ENCODE measurements around the gene KCNJ5.
A peak's percentile ranks its signal among the peaks of the same experiment; 100 is the strongest.

The KCNJ5 gene

GRCh38 chr11:128890543-128891368, at the start of gene KCNJ5:
Gene KCNJ5 (plus strand): TSS chr11:128891356. CDS start chr11:128911274, 19,918 bp downstream.
- Mint-ChIP-seq H3K4me1 (peaks cover 13% of the 10 kb centered on the region), H3K27me3 (peaks cover 36% of the 10 kb centered on the region), H3K36me3 (no peaks in the 10 kb centered on the region), H3K4me3 (peak within 1 kb of the TSS; percentile 67), H3K27ac (no peak within 1 kb of the TSS), H3K9me3 (no peaks in the 10 kb centered on the region)
- peak; percentile 20 for ATAC-seq (ENCODE audit: low read depth)
- no peak for DNase-seq (ENCODE audit: low spot score in 2 of 2)

DNA sequence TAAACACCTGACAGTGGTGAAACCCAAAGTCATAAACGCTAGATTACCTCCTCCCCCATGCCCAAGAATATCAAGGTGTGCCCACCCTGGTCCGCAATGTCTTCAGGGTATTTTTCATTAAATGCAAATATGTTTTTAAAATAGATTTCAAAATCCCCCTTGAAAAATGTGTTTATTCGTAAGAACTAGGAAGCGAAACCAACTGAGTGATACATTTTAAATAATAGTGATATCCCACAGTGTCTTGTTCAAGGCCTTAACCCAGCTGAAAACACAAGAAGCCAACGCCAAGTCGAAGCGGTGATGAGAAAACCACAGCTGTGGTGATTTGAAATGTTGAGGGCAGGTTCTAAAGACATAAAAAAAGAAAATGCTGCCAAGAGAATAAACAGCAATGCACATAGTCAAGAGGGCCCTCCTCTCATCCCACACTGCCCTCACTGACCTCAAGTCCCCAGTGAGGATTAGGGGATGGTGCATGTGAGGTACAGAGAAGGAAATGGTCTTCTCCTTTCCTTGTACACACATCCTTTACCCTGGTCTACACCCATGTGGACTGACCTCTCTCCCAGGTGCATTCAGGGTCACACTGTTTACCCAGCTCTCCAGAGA, 49.6 kb upstream of the KCNJ5 start:
- peak overlapping the region; percentile 99 for H3K27ac Mint-ChIP-seq
- no peaks in the 10 kb centered on the region for H3K9me3 Mint-ChIP-seq
- ATAC-seq (ENCODE audit: low read depth) (peak; percentile 82), DNase-seq (ENCODE audit: low spot score in 2 of 2) (peak; percentile 38 to 60)
- peak overlapping the region; percentile 33 for H3K4me3 Mint-ChIP-seq
- H3K4me1 Mint-ChIP-seq, result peaks cover 66% of the 10 kb centered on the region
- H3K36me3 Mint-ChIP-seq, result peaks cover 10% of the 10 kb centered on the region
- H3K27me3 Mint-ChIP-seq, result no peaks in the 10 kb centered on the region

- Mint-ChIP-seq H3K36me3 (peaks cover 9% of the 10 kb centered on the region), H3K4me1 (peaks cover 60% of the 10 kb centered on the region), H3K27me3 (no peaks in the 10 kb centered on the region), H3K9me3 (no peaks in the 10 kb centered on the region), H3K27ac (peak overlapping the region; percentile 99), H3K4me3 (no peak overlapping the region)
- DNase-seq (ENCODE audit: low spot score in 2 of 2) (no peak), ATAC-seq (ENCODE audit: low read depth) (no peak)
Measured at GRCh38 chr11:128843198-128843785, 47.9 kb upstream of the KCNJ5 start.

DNA sequence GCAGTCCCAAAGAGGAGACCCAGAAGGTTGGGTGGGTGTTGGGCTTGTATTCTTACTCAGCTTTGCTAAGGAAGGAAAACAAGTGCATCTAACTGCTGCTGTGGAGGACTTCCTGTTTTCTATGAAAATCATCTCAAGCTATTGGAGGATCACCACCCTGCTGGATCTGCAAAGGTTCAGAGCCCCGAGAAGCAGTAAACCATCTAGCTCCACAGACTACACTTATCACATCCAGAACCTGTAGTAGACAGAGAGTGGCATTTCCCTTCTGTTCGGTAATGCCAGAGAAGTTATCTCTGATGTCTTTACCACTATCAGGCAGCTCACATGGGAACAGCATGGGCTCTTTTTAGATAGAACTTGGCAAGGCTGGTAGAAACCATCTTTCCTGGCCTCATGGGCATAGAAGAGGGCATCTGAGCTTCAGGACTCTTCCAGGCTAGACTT, 45.8 kb upstream of the KCNJ5 start:
- no peaks in the 10 kb centered on the region for H3K27me3 Mint-ChIP-seq
- peaks cover 3% of the 10 kb centered on the region for H3K36me3 Mint-ChIP-seq
- H3K27ac Mint-ChIP-seq, result peak overlapping the region; percentile 91
- DNase-seq (ENCODE audit: low spot score in 2 of 2) (no peak), ATAC-seq (ENCODE audit: low read depth) (peak; percentile 37)
- H3K9me3 Mint-ChIP-seq, result no peaks in the 10 kb centered on the region
- H3K4me1 Mint-ChIP-seq, result peaks cover 63% of the 10 kb centered on the region
- H3K4me3 Mint-ChIP-seq, result peak overlapping the region; percentile 47

- no peak for ATAC-seq (ENCODE audit: low read depth)
- H3K9me3 Mint-ChIP-seq, result no peaks in the 10 kb centered on the region
- no peak for DNase-seq (ENCODE audit: low spot score in 2 of 2)
- H3K27me3 Mint-ChIP-seq, result no peaks in the 10 kb centered on the region
- H3K27ac Mint-ChIP-seq, result peak overlapping the region; percentile 36
- peaks cover 51% of the 10 kb centered on the region for H3K4me1 Mint-ChIP-seq
- H3K4me3 Mint-ChIP-seq, result no peak overlapping the region
- H3K36me3 Mint-ChIP-seq, result peaks cover 3% of the 10 kb centered on the region
Measured at GRCh38 chr11:128846985-128847384, 44.2 kb upstream of the KCNJ5 start.

DNA sequence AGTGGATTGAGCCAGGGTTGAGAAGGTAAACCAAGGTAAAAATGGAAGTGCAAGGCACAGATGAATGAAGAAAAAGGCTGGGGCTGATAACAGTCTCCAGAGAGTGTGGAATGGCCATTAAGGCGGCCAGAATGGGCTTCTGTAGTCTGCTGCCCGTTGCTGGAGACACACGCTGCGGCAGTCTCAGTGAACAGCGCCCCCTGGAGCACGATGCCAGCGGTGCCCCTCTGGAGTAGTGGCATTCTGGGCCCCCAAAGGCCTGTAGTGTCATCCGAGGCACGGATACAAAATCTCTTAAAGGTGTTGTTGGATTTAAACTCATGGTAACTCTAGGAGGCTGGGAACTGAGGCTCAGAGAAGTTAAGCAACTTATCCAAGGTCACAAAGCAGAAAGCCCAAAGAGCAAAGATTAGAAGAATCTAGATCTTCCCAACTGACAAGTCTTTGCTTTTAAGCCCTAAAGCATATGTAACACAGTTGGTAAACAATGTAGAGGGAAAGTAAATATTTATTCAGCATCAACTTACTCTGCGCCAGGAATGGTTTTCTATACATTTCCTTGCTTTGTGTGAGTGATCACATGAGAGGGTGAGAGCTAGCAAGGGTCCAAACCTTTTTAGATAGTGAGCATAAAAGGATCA, 42.2 kb upstream of the KCNJ5 start:
- peaks cover 3% of the 10 kb centered on the region for H3K36me3 Mint-ChIP-seq
- H3K27ac Mint-ChIP-seq, result peak overlapping the region; percentile 18
- peak; percentile 71 to 79 for DNase-seq (ENCODE audit: low spot score in 2 of 2)
- H3K4me1 Mint-ChIP-seq, result peaks cover 43% of the 10 kb centered on the region
- no peaks in the 10 kb centered on the region for H3K9me3 Mint-ChIP-seq
- H3K27me3 Mint-ChIP-seq, result no peaks in the 10 kb centered on the region
- no peak overlapping the region for H3K4me3 Mint-ChIP-seq
- peak; percentile 70 for ATAC-seq (ENCODE audit: low read depth)

GRCh38 chr11:128852327-128853023, 38.7 kb upstream of the KCNJ5 start:
- DNase-seq (ENCODE audit: low spot score in 2 of 2), result no peak
- Mint-ChIP-seq H3K4me3 (no peak overlapping the region), H3K27ac (no peak overlapping the region), H3K36me3 (peaks cover 2% of the 10 kb centered on the region), H3K9me3 (no peaks in the 10 kb centered on the region), H3K4me1 (peaks cover 35% of the 10 kb centered on the region), H3K27me3 (no peaks in the 10 kb centered on the region)
- ATAC-seq (ENCODE audit: low read depth), result no peak

GRCh38 chr11:128853559-128853958, 37.6 kb upstream of the KCNJ5 start:
- H3K27me3 Mint-ChIP-seq, result no peaks in the 10 kb centered on the region
- H3K9me3 Mint-ChIP-seq, result no peaks in the 10 kb centered on the region
- peaks cover 36% of the 10 kb centered on the region for H3K4me1 Mint-ChIP-seq
- H3K27ac Mint-ChIP-seq, result no peak overlapping the region
- no peak for DNase-seq (ENCODE audit: low spot score in 2 of 2)
- H3K4me3 Mint-ChIP-seq, result no peak overlapping the region
- peaks cover 2% of the 10 kb centered on the region for H3K36me3 Mint-ChIP-seq
- peak; percentile 74 for ATAC-seq (ENCODE audit: low read depth)

DNA sequence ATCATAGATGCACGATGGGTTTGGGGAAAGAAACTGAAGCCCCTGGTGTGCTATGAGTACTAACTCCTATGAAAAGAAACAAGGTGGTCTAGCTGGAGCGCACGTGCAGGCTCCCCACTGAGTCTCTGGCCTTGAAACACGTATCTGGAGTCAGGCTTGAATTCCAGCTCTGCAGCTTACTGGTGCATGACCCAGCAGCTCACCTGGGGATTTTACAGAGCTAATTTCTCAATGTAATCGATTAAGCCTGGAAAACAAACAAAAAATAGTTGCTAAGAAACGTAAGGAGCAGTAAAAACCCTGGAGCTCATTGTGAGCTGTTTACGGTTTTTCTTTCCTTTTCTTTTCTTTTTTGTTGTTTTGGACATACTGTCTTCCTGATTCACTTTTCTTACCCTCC, 36.3 kb upstream of the KCNJ5 start:
- no peak overlapping the region for H3K27ac Mint-ChIP-seq
- peaks cover 2% of the 10 kb centered on the region for H3K36me3 Mint-ChIP-seq
- peaks cover 29% of the 10 kb centered on the region for H3K4me1 Mint-ChIP-seq
- no peak for ATAC-seq (ENCODE audit: low read depth)
- no peaks in the 10 kb centered on the region for H3K27me3 Mint-ChIP-seq
- H3K9me3 Mint-ChIP-seq, result no peaks in the 10 kb centered on the region
- no peak overlapping the region for H3K4me3 Mint-ChIP-seq
- no peak for DNase-seq (ENCODE audit: low spot score in 2 of 2)

DNA sequence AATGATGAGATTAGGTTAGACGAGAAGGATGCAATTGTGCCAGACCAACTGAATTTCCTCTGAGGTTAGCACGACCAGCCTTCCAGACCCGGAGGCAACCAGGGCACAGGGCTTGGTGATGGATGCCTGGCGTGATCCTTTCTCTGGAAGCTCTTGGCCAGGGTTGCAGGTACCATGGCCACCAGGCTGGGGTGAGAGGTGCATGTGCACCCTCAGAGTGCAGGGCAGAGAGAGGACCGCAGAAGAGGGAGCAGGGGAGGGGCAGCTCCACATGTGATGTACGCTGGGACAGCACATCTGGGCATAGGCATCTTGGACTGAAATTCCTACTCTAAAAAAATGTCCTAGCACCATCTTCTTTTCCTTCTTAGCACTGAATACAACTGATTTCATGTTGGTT, 34.9 kb upstream of the KCNJ5 start:
- H3K9me3 Mint-ChIP-seq, result no peaks in the 10 kb centered on the region
- ATAC-seq (ENCODE audit: low read depth), result no peak
- H3K36me3 Mint-ChIP-seq, result peaks cover 2% of the 10 kb centered on the region
- H3K27me3 Mint-ChIP-seq, result no peaks in the 10 kb centered on the region
- H3K27ac Mint-ChIP-seq, result no peak overlapping the region
- DNase-seq (ENCODE audit: low spot score in 2 of 2), result no peak
- peaks cover 29% of the 10 kb centered on the region for H3K4me1 Mint-ChIP-seq
- H3K4me3 Mint-ChIP-seq, result no peak overlapping the region

DNA sequence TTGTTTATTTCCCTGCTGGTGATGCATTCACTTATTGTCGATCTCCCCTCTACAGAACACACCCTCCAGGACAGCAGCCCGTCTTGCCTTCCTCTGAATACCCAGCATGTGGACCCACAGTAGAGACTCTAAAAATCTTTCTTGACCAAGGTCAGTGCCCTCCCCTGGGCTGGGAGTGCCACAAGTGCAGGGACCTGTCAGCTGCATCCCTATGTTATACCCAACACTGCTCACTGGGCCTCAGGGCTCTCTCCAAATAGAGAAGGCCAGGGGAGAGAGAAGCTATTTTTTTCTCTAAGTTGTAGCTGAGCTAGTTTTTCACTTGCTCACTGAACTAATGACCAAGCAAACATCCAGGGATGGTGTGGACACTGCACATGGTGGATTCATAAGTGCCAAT, 33.8 kb upstream of the KCNJ5 start:
- Mint-ChIP-seq H3K4me3 (no peak overlapping the region), H3K36me3 (peaks cover 2% of the 10 kb centered on the region), H3K4me1 (peaks cover 29% of the 10 kb centered on the region), H3K27me3 (no peaks in the 10 kb centered on the region), H3K9me3 (no peaks in the 10 kb centered on the region), H3K27ac (no peak overlapping the region)
- DNase-seq (ENCODE audit: low spot score in 2 of 2) (no peak), ATAC-seq (ENCODE audit: low read depth) (no peak)

GRCh38 chr11:128859563-128860441, 31.4 kb upstream of the KCNJ5 start:
- Mint-ChIP-seq H3K9me3 (no peaks in the 10 kb centered on the region), H3K27ac (no peak overlapping the region), H3K36me3 (peaks cover 2% of the 10 kb centered on the region), H3K4me3 (no peak overlapping the region), H3K4me1 (peaks cover 31% of the 10 kb centered on the region), H3K27me3 (no peaks in the 10 kb centered on the region)
- ATAC-seq (ENCODE audit: low read depth), result peak; percentile 95
- peak; percentile 85 to 90 for DNase-seq (ENCODE audit: low spot score in 2 of 2)

Data from memory B cell (primary cell).